Hepatic stellate cell (primary cell): Measurements from ENCODE around the gene ZIC4.

Experiments used
- DNase-seq: peaks from one replicate; pipeline ENCODE4 v3.0.0; 2011; ENCODE audit warnings: low spot score

Gene ZIC4

GRCh38 chr3:147417551-147418295 is 11.4 kb upstream of the ZIC4 start:
- DNase-seq, result no peak

- DNase-seq, result no peak
Measured at GRCh38 chr3:147416931-147417330, 10.6 kb upstream of the ZIC4 start.

GRCh38 chr3:147415874-147416273 is 9.5 kb upstream of the ZIC4 start:
- DNase-seq, result no peak

GRCh38 chr3:147415286-147415685 is 8.9 kb upstream of the ZIC4 start:
- no peak for DNase-seq

- no peak for DNase-seq
Measured at GRCh38 chr3:147414390-147415138, 8.2 kb upstream of the ZIC4 start.

- no peak for DNase-seq
Measured at GRCh38 chr3:147413686-147414389, 7.5 kb upstream of the ZIC4 start.

GRCh38 chr3:147412917-147413685 is 6.8 kb upstream of the ZIC4 start:
- no peak for DNase-seq

- peak; percentile 4 for DNase-seq
Measured at GRCh38 chr3:147412261-147412916, 6.0 kb upstream of the ZIC4 start.

GRCh38 chr3:147411815-147412241 is 5.5 kb upstream of the ZIC4 start:
- DNase-seq, result peak; percentile 2

GRCh38 chr3:147411238-147411814 is 5.0 kb upstream of the ZIC4 start:
- no peak for DNase-seq

- no peak for DNase-seq
Measured at GRCh38 chr3:147410526-147411237, 4.3 kb upstream of the ZIC4 start.

GRCh38 chr3:147410116-147410525 is 3.8 kb upstream of the ZIC4 start:
- no peak for DNase-seq

GRCh38 chr3:147409143-147410115 is 3.1 kb upstream of the ZIC4 start, which contains the start of gene ZIC1:
ZIC1 (plus strand) TSS chr3:147409365; CDS start chr3:147410113, 748 bp downstream.
- DNase-seq, result no peak

- DNase-seq, result no peak
Measured at GRCh38 chr3:147408188-147409100, 2.1 kb upstream of the ZIC4 start.

GRCh38 chr3:147407498-147408187 is 1.3 kb upstream of the ZIC4 start:
- DNase-seq, result no peak

GRCh38 chr3:147407114-147407497 is 763 bp upstream of the ZIC4 start:
- no peak for DNase-seq

GRCh38 chr3:147405231-147406027 is 914 bp downstream of the ZIC4 start:
- no peak for DNase-seq
